ENCODE measurements around the gene FBXW11. TPM values are rescaled to one million over a fixed set of nuclear protein-coding genes. Genes with fewer than 3 reads are reported as not detected.
A peak's percentile ranks its signal among the peaks of the same experiment; 100 is the strongest.

Gene FBXW11
- polyA plus RNA-seq, 1 donor (not counting 4 experiments of a cell fraction or from before 2014, with no cell fraction given), result 48.4 TPM

- Histone ChIP-seq H3K27ac (ENCODE audit: control insufficient read depth, insufficient read depth, low read length) (no peak overlapping the region), H4K20me1 (ENCODE audit: control insufficient read depth, extremely low read depth, insufficient read depth, low read length) (peaks cover 3% of the 10 kb centered on the region), H3K9ac (ENCODE audit: control insufficient read depth, extremely low read depth, insufficient read depth, low read length) (no peak overlapping the region), H3K36me3 (ENCODE audit: control insufficient read depth in 2 of 2, extremely low read depth in 1 of 2, insufficient read depth in 2 of 2, low read length in 2 of 2) (no peaks in the 10 kb centered on the region), H3K9me1 (ENCODE audit: control insufficient read depth, extremely low read depth, insufficient read depth, low read length) (no peaks in the 10 kb centered on the region), H3K27me3 (ENCODE audit: control insufficient read depth, extremely low read depth, insufficient read depth, low read length) (no peaks in the 10 kb centered on the region), H3K79me2 (ENCODE audit: control insufficient read depth, insufficient read depth, low read length) (peaks cover 86% of the 10 kb centered on the region), H2AFZ (ENCODE audit: control insufficient read depth, low read length) (no peak overlapping the region), H3K4me3 (ENCODE audit: control insufficient read depth in 2 of 3, extremely low read depth in 1 of 3, insufficient read depth in 2 of 3, low read depth in 1 of 3, low read length in 3 of 3) (no peak overlapping the region), H3K4me1 (ENCODE audit: control insufficient read depth, extremely low read depth, insufficient read depth, low read length) (peaks cover 35% of the 10 kb centered on the region), H3K9me3 (ENCODE audit: control insufficient read depth, low read depth, low read length) (no peaks in the 10 kb centered on the region), H3K4me2 (ENCODE audit: control insufficient read depth, extremely low read depth, insufficient read depth, low read depth, low read length) (peak overlapping the region; percentile 24)
- no peak for FAIRE-seq
- DNase-seq (ENCODE audit: low read depth, low spot score), result no peak
- no peak for TF ChIP-seq CTCF (optimal IDR thresholded peaks at IDR 0.05 in 1 of 3, IDR thresholded peaks at IDR 0.05 in 1 of 3, conservative IDR thresholded peaks at IDR 0.05 in 1 of 3; ENCODE audit: extremely low read depth in 1 of 3, insufficient read depth in 2 of 3, low read length in 3 of 3)
- TF ChIP-seq EZH2 (IDR thresholded peaks at IDR 0.05; ENCODE audit: low read length), result no peak
- dilution Hi-C loops (cut with MboI; ENCODE audit: extremely low pct_ligation_motif_present, low sequenced_read_pairs), result no loop called here
These were observed 3.5 kb downstream of the FBXW11 start for GRCh38 chr5:172002840-172003512.

GRCh38 chr5:172002310-172002709, 4.1 kb downstream of the FBXW11 start:
- H2AFZ ChIP-seq (ENCODE audit: control insufficient read depth, low read length), result no peak overlapping the region
- H3K9ac ChIP-seq (ENCODE audit: control insufficient read depth, extremely low read depth, insufficient read depth, low read length), result no peak overlapping the region
- no peak overlapping the region for H3K27ac ChIP-seq (ENCODE audit: control insufficient read depth, insufficient read depth, low read length)
- peaks cover 3% of the 10 kb centered on the region for H4K20me1 ChIP-seq (ENCODE audit: control insufficient read depth, extremely low read depth, insufficient read depth, low read length)
- peaks cover 92% of the 10 kb centered on the region for H3K79me2 ChIP-seq (ENCODE audit: control insufficient read depth, insufficient read depth, low read length)
- H3K9me1 ChIP-seq (ENCODE audit: control insufficient read depth, extremely low read depth, insufficient read depth, low read length), result no peaks in the 10 kb centered on the region
- H3K27me3 ChIP-seq (ENCODE audit: control insufficient read depth, extremely low read depth, insufficient read depth, low read length), result no peaks in the 10 kb centered on the region
- H3K4me3 ChIP-seq (ENCODE audit: control insufficient read depth in 2 of 3, extremely low read depth in 1 of 3, insufficient read depth in 2 of 3, low read depth in 1 of 3, low read length in 3 of 3), result no peak overlapping the region
- no peak for TF ChIP-seq EZH2 (IDR thresholded peaks at IDR 0.05; ENCODE audit: low read length)
- peak; percentile 46 to 54 (median 49) for TF ChIP-seq CTCF (optimal IDR thresholded peaks at IDR 0.05 in 1 of 3, IDR thresholded peaks at IDR 0.05 in 1 of 3, conservative IDR thresholded peaks at IDR 0.05 in 1 of 3; ENCODE audit: extremely low read depth in 1 of 3, insufficient read depth in 2 of 3, low read length in 3 of 3)
- H3K4me1 ChIP-seq (ENCODE audit: control insufficient read depth, extremely low read depth, insufficient read depth, low read length), result peaks cover 35% of the 10 kb centered on the region
- no peaks in the 10 kb centered on the region for H3K9me3 ChIP-seq (ENCODE audit: control insufficient read depth, low read depth, low read length)
- FAIRE-seq, result no peak
- dilution Hi-C loops (cut with MboI; ENCODE audit: extremely low pct_ligation_motif_present, low sequenced_read_pairs), result no loop called here
- H3K4me2 ChIP-seq (ENCODE audit: control insufficient read depth, extremely low read depth, insufficient read depth, low read depth, low read length), result no peak overlapping the region
- H3K36me3 ChIP-seq (ENCODE audit: control insufficient read depth in 2 of 2, extremely low read depth in 1 of 2, insufficient read depth in 2 of 2, low read length in 2 of 2), result no peaks in the 10 kb centered on the region
- no peak for DNase-seq (ENCODE audit: low read depth, low spot score)

Data from keratinocyte (primary cell).